ENCODE results near the gene LRG1. TPM values are rescaled to one million over a fixed set of nuclear protein-coding genes. Genes with fewer than 3 reads are reported as not detected.

Gene LRG1
- total RNA-seq, 1 donor, result not detected

DNA sequence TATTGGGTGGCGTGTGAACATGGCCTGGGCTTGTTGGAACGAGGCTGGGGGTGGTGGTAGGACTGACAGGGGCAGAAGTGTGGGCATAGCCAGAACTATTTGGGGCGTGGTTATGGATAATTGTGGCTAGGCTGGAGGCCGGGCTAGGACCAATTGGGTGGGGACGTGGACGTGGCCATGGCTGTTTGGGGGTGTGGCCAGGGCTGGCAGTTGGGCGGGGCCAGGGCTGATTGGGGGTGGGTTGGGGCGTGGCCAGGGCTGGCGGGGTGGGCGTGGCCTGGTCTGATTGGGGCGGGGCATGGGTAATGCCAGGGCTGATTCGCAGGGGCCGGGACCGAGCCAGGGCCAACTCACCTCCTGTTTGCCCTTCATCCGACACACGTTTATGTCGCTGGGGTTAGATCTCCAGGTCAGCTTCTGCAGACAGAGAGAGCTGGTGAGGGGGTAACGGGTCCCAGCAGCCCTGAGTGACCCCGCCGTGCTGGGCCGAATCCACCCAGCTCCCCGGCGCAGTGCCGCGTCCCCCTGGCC is 16.8 kb upstream of the LRG1 start:
- TF ChIP-seq, protein P1, sequence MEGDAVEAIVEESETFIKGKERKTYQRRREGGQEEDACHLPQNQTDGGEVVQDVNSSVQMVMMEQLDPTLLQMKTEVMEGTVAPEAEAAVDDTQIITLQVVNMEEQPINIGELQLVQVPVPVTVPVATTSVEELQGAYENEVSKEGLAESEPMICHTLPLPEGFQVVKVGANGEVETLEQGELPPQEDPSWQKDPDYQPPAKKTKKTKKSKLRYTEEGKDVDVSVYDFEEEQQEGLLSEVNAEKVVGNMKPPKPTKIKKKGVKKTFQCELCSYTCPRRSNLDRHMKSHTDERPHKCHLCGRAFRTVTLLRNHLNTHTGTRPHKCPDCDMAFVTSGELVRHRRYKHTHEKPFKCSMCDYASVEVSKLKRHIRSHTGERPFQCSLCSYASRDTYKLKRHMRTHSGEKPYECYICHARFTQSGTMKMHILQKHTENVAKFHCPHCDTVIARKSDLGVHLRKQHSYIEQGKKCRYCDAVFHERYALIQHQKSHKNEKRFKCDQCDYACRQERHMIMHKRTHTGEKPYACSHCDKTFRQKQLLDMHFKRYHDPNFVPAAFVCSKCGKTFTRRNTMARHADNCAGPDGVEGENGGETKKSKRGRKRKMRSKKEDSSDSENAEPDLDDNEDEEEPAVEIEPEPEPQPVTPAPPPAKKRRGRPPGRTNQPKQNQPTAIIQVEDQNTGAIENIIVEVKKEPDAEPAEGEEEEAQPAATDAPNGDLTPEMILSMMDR (IDR thresholded peaks at IDR 0.05; ENCODE audit: extremely low read depth, low read depth, low read length), result no peak
- Histone ChIP-seq H3K9me3 (ENCODE audit: low read depth, low read length) (no peaks in the 10 kb centered on the region), H3K27me3 (ENCODE audit: insufficient read depth, low read length) (no peaks in the 10 kb centered on the region), H4K20me1 (ENCODE audit: insufficient read depth, low read length) (no peaks in the 10 kb centered on the region), H2AFZ (ENCODE audit: low read length) (no peak overlapping the region), H3K4me3 (ENCODE audit: insufficient read depth, low read length) (no peak overlapping the region), H3K79me2 (ENCODE audit: insufficient read depth, low read length) (no peaks in the 10 kb centered on the region), H3K4me2 (ENCODE audit: insufficient read depth, low read length) (no peak overlapping the region), H3K36me3 (ENCODE audit: insufficient read depth, low read length) (no peaks in the 10 kb centered on the region), H3K27ac (ENCODE audit: low read depth, low read length) (no peak overlapping the region), H3K4me1 (ENCODE audit: insufficient read depth, low read length) (no peaks in the 10 kb centered on the region)
- peak; percentile 87 for DNase-seq (ENCODE audit: insufficient read length, low spot score, missing footprints)

DNA sequence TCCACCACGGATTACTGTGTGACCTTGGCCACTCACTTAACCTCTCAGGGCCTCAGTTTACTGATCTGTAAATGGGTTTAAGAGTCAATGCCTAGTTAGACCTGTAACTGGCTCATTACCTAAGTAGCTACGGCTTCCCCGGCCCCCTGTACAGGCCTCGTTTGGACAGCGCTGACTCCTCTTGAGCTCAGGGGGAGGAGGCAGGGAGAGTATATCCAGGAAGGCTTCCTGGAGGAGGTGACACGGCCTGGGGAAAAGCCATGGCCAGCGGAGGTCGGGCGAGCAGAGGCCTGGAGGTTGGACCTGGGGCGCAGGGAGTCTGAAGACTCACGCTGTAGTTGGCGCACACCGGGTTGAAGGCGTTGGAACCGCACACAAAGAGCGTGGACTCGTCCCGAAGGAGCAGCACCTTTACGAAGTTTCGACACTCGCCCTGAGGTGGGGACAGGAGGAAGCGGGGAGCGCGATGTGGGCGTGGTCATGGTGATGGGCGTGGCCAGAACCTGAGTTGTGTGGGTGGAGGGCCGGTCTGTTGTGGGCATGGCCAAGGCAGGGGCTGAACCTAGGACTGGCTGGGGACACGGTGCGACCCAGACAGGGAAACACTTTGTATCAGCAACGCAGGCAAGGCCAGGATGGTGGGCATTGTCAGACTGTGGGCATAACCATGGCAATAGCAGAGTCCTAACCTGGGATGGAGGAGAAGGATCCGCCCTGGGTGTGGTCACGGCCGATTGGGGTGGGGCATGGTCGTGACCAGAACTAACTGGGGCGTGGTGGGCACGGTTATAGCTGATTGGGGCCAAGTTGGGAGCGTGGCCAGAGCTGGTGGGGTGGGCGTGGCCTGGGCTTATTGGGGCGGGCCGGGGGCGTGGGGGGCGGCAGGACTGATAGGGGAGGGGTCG is 16.1 kb upstream of the LRG1 start:
- DNase-seq (ENCODE audit: insufficient read length, low spot score, missing footprints), result peak; percentile 90
- H3K27me3 ChIP-seq (ENCODE audit: insufficient read depth, low read length), result no peaks in the 10 kb centered on the region
- no peak overlapping the region for H3K4me3 ChIP-seq (ENCODE audit: insufficient read depth, low read length)
- H4K20me1 ChIP-seq (ENCODE audit: insufficient read depth, low read length), result no peaks in the 10 kb centered on the region
- H3K9me3 ChIP-seq (ENCODE audit: low read depth, low read length), result no peaks in the 10 kb centered on the region
- H2AFZ ChIP-seq (ENCODE audit: low read length), result no peak overlapping the region
- H3K79me2 ChIP-seq (ENCODE audit: insufficient read depth, low read length), result no peaks in the 10 kb centered on the region
- TF ChIP-seq, protein P1 (IDR thresholded peaks at IDR 0.05; ENCODE audit: extremely low read depth, low read depth, low read length), result no peak
- H3K4me2 ChIP-seq (ENCODE audit: insufficient read depth, low read length), result no peak overlapping the region
- H3K4me1 ChIP-seq (ENCODE audit: insufficient read depth, low read length), result no peaks in the 10 kb centered on the region
- H3K27ac ChIP-seq (ENCODE audit: low read depth, low read length), result no peak overlapping the region
- H3K36me3 ChIP-seq (ENCODE audit: insufficient read depth, low read length), result no peaks in the 10 kb centered on the region

DNA sequence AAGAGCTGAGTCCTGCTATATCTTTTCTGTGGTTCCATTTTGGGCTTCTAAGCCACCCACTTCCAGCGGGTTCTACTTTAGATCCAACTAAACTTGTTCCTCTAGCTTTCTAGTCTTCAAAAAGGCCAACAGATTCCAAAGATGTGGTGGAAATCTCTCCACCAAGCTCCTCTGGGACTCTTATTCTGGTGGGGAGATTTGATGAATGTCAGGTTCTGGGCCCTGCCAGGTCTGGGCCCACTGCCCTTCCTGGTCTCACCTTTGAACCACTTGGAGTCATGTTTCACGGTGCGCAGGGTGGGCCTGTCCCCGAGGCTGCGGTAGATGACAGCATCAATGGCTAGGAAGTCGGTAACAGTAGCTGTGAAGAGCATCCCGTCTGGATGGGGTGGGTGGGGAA is 14.9 kb upstream of the LRG1 start:
- TF ChIP-seq, protein P1 (IDR thresholded peaks at IDR 0.05; ENCODE audit: extremely low read depth, low read depth, low read length), result no peak
- Histone ChIP-seq H2AFZ (ENCODE audit: low read length) (no peak overlapping the region), H3K79me2 (ENCODE audit: insufficient read depth, low read length) (no peaks in the 10 kb centered on the region)

DNA sequence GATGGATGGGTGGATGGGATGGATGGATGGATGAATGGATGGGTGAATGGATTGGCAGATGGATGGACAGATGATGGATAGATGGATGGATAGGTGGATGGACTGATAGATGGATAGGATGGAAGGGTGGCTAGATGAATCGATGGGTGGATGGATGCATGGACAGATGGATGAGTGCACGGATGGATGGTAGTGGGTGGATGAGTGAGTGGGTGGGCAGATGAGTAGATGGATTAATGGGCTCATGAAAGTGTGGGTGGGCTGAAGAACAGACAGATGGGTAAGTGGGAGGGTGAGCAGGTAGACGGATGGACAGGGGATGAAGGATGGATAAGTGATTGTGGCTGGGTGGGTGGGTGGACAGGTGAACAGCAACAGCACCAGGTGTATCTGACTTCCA is 13.9 kb upstream of the LRG1 start:
- no peaks in the 10 kb centered on the region for H4K20me1 ChIP-seq (ENCODE audit: insufficient read depth, low read length)
- no peaks in the 10 kb centered on the region for H3K4me1 ChIP-seq (ENCODE audit: insufficient read depth, low read length)
- H3K79me2 ChIP-seq (ENCODE audit: insufficient read depth, low read length), result no peaks in the 10 kb centered on the region
- no peak overlapping the region for H3K27ac ChIP-seq (ENCODE audit: low read depth, low read length)
- DNase-seq (ENCODE audit: insufficient read length, low spot score, missing footprints), result no peak
- no peaks in the 10 kb centered on the region for H3K9me3 ChIP-seq (ENCODE audit: low read depth, low read length)
- H2AFZ ChIP-seq (ENCODE audit: low read length), result no peak overlapping the region
- no peaks in the 10 kb centered on the region for H3K36me3 ChIP-seq (ENCODE audit: insufficient read depth, low read length)
- no peak overlapping the region for H3K4me3 ChIP-seq (ENCODE audit: insufficient read depth, low read length)
- H3K27me3 ChIP-seq (ENCODE audit: insufficient read depth, low read length), result no peaks in the 10 kb centered on the region
- no peak overlapping the region for H3K4me2 ChIP-seq (ENCODE audit: insufficient read depth, low read length)
- TF ChIP-seq, protein P1 (IDR thresholded peaks at IDR 0.05; ENCODE audit: extremely low read depth, low read depth, low read length), result no peak

More for the DNA sequence above, 14.9 kb upstream of the LRG1 start:
- H3K27me3 ChIP-seq (ENCODE audit: insufficient read depth, low read length), result no peaks in the 10 kb centered on the region
- no peak overlapping the region for H3K4me3 ChIP-seq (ENCODE audit: insufficient read depth, low read length)
- H3K4me1 ChIP-seq (ENCODE audit: insufficient read depth, low read length), result no peaks in the 10 kb centered on the region
- H3K36me3 ChIP-seq (ENCODE audit: insufficient read depth, low read length), result no peaks in the 10 kb centered on the region
- DNase-seq (ENCODE audit: insufficient read length, low spot score, missing footprints), result no peak
- no peak overlapping the region for H3K27ac ChIP-seq (ENCODE audit: low read depth, low read length)
- H4K20me1 ChIP-seq (ENCODE audit: insufficient read depth, low read length), result no peaks in the 10 kb centered on the region
- H3K9me3 ChIP-seq (ENCODE audit: low read depth, low read length), result no peaks in the 10 kb centered on the region
- H3K4me2 ChIP-seq (ENCODE audit: insufficient read depth, low read length), result no peak overlapping the region
